HL-60 (cell line): Measurements from ENCODE around the gene ARHGAP30.

ENCODE experiments used
- CTCF ChIP-seq: IDR thresholded peaks from one replicate; pipeline ENCODE4 v1.5.1; 2011; ENCODE audit warnings: low read length, control low read depth, inconsistent platforms; ENCODE audit not compliant: insufficient read depth
- TF ChIP-seq, protein P1 (sequence below): IDR thresholded peaks from 2 replicates; pipeline ENCODE4 v1.6.1; 2012; ENCODE audit warnings: low read depth; ENCODE audit not compliant: insufficient replicate concordance

DNA sequence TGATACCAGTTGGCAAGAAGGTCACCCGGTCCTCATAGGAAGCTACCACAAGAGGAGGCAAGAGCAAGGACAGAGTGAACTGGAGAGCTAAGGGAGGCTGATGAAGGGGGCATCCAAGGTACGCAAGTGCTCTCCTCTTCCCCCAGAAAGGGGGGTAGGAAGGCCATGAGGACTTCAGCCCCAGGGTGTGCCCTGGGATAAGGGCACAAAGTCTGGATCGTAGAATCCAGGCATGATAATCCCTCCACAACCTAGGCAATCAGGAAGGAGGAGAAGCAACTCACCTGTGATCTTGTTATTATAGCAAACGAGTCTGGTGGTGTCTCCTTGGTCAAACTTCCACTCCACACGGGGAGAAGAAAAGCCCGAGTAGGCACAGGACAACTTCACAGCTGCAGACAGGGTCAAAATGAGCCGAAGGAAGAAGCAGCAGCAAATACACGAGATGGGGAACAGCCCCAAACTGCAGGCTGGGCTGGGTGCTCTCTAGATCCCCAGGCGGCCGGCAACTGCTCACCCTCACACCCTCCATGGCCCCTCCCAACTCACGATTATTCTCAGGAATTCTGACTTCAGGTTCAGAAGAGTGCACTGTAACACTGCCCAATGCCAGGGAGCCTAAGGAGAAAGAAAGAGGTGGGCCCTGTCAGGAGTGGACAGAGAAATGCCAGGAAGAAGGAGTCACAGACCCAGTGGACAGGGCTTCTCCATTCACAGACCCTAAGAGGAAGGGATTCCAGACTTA lies 68.8 kb downstream of the ARHGAP30 start:
- TF ChIP-seq CTCF = no peak
- TF ChIP-seq, protein P1, sequence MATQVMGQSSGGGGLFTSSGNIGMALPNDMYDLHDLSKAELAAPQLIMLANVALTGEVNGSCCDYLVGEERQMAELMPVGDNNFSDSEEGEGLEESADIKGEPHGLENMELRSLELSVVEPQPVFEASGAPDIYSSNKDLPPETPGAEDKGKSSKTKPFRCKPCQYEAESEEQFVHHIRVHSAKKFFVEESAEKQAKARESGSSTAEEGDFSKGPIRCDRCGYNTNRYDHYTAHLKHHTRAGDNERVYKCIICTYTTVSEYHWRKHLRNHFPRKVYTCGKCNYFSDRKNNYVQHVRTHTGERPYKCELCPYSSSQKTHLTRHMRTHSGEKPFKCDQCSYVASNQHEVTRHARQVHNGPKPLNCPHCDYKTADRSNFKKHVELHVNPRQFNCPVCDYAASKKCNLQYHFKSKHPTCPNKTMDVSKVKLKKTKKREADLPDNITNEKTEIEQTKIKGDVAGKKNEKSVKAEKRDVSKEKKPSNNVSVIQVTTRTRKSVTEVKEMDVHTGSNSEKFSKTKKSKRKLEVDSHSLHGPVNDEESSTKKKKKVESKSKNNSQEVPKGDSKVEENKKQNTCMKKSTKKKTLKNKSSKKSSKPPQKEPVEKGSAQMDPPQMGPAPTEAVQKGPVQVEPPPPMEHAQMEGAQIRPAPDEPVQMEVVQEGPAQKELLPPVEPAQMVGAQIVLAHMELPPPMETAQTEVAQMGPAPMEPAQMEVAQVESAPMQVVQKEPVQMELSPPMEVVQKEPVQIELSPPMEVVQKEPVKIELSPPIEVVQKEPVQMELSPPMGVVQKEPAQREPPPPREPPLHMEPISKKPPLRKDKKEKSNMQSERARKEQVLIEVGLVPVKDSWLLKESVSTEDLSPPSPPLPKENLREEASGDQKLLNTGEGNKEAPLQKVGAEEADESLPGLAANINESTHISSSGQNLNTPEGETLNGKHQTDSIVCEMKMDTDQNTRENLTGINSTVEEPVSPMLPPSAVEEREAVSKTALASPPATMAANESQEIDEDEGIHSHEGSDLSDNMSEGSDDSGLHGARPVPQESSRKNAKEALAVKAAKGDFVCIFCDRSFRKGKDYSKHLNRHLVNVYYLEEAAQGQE = no peak
